ENCODE results near the gene SCYL2.
"Not testable (repeated sequence)": the region's sequence is repeated elsewhere in the genome, so short reads cannot be mapped to it uniquely, and the experiment has no call there.

SCYL2 gene

DNA sequence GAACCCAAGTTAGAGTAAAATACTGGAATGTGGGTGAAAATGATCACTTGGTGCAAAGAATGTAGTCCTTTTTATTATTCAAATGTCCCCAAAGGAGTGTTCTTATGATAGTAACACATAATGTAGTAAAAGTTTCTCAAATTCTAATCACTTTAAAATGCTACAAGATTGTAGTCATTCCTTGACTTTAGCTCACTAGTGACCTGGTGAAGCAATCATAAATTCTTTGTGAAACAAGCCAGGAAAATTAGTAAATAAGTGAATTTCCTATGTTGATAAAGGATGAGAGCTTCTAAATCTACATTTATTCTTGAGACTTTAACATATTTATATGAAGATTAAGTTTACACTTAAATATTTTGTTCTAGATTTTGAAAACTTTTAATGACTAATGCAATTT, 59.2 kb downstream of the SCYL2 start:
- no peak for DNase-seq
- no peak for TF ChIP-seq GATA1 (IDR thresholded peaks at IDR 0.05; ENCODE audit: low read depth, low read length)
- no peak for TF ChIP-seq POLR2A (IDR thresholded peaks at IDR 0.05; ENCODE audit: low read length)

DNA sequence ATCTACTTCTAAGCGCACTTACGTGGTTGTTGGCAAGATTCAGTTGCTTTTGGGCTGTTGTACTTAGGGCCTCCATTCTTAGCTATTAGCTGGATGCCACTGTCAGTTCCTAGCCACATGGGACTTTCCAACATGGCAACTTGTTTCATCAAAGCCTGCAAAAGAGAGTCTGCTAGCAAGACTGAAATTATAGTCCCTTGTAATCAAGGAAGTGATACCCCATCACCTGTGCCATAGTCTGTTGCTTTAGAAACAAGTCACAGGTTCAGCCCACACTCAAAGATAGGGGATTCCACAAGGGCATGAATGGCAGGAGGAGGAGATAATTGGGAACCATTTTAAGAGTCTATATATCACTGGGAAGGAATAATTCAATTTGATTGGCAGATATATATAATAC, 62.8 kb downstream of the SCYL2 start:
- TF ChIP-seq POLR2A (IDR thresholded peaks at IDR 0.05; ENCODE audit: low read length) (no peak), GATA1 (IDR thresholded peaks at IDR 0.05; ENCODE audit: low read depth, low read length) (no peak)
- DNase-seq, result no peak

DNA sequence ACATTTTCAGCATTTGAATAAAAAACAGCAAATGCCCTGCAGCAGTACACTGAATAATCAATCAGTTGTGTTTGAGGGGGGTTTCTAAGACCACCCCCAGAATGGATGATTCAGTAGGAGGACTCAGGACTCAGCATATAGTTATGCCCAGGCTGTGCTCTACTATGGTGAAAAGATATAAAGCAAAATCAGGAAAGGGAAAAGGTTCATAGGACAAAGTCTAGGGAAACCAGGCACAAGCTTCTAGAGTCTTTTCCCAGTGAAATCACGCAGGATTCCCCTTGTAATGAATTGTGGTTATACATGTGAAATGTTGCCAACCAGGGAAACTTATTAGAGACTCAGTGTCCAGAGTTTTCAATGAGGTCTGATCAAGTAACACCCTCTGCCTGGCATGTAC, 64.9 kb downstream of the SCYL2 start:
- DNase-seq, result no peak
- TF ChIP-seq POLR2A (IDR thresholded peaks at IDR 0.05; ENCODE audit: low read length) (no peak), GATA1 (IDR thresholded peaks at IDR 0.05; ENCODE audit: low read depth, low read length) (no peak)

DNA sequence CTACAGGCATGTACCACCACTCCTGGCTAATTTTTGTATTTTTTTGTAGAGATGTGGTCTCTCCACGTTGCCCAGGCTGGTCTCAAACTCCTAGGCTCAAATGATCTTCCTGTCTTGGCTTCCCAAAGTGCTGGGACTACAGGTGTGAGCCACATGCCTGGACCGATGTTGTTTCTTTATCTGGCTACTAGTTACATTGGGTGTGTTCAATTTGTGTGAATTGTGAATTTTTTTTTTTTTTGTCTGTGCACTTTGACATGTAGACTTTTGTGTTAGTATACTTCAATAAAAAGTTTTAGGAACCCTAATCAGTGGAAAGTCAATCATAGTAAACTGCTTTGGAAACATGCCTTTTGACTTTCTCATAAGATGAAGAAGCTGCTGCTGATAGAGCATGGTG, 65.9 kb downstream of the SCYL2 start:
- no peak for DNase-seq
- TF ChIP-seq GATA1 (IDR thresholded peaks at IDR 0.05; ENCODE audit: low read depth, low read length) (no peak), POLR2A (IDR thresholded peaks at IDR 0.05; ENCODE audit: low read length) (no peak)

GRCh38 chr12:100337299-100337698, 70.3 kb downstream of the SCYL2 start:
- no peak for DNase-seq
- TF ChIP-seq GATA1 (IDR thresholded peaks at IDR 0.05; ENCODE audit: low read depth, low read length) (no peak), POLR2A (IDR thresholded peaks at IDR 0.05; ENCODE audit: low read length) (no peak)

- DNase-seq, result no peak
- TF ChIP-seq POLR2A (IDR thresholded peaks at IDR 0.05; ENCODE audit: low read length) (no peak), GATA1 (IDR thresholded peaks at IDR 0.05; ENCODE audit: low read depth, low read length) (no peak)
These were observed 70.8 kb downstream of the SCYL2 start for GRCh38 chr12:100337727-100338126.

GRCh38 chr12:100339071-100339470, 72.1 kb downstream of the SCYL2 start:
- no peak for TF ChIP-seq POLR2A (IDR thresholded peaks at IDR 0.05; ENCODE audit: low read length)
- no peak for TF ChIP-seq GATA1 (IDR thresholded peaks at IDR 0.05; ENCODE audit: low read depth, low read length)
- no peak for DNase-seq

DNA sequence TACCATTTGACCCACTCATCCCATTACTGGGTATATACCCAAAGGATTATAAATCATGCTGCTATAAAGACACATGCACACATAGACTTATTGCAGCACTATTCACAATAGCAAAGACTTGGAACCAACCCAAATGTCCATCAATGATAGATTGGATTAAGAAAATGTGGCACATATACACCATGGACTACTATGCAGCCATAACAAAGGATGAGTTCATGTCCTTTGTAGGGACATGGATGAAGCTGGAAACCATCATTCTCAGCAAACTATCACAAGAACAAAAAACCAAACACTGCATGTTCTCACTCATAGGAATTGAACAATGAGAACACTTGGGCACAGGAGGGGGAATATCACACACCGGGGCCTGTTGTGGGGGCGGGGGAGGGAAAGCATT, 75.9 kb downstream of the SCYL2 start:
- DNase-seq, result not testable (repeated sequence)

GRCh38 chr12:100344351-100344750, 77.4 kb downstream of the SCYL2 start:
- DNase-seq, result not testable (repeated sequence)

DNA sequence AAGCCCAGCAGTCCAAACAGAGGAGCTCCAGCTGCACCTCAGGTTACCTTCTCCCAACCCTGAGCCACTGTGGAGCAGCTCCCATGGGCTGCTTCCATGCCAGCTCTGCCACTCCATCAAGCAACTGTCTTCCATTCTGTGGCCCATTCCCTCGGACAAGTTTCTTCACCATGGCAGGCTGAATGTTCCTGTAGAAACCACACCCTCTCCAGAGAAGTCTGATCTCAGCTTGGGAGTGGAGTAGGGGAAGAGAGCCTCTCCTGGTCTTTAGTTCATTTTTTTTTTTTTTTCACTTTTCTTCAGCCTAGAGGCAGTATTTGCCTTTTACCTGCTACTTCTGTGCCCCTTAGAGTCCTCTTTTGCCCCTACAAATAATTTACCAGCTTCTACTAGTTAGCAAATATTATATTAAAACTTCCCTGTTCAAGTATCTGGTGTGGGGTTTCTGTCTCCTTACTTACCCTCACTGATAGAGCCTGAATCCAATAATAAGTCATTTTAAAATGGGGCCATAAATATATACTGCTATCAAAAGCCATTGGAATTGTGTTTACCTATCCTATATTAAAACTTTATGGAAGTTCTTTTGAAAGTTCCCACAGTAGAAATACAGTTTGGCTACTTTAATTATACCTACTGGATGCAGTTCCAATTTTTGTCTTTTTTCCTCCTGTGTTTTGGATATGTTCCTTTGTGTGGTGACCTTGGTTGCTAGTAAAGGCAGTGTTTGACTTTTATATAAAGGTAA, 78.2 kb downstream of the SCYL2 start:
- no peak for DNase-seq
- TF ChIP-seq POLR2A (IDR thresholded peaks at IDR 0.05; ENCODE audit: low read length) (no peak), GATA1 (IDR thresholded peaks at IDR 0.05; ENCODE audit: low read depth, low read length) (no peak)

DNA sequence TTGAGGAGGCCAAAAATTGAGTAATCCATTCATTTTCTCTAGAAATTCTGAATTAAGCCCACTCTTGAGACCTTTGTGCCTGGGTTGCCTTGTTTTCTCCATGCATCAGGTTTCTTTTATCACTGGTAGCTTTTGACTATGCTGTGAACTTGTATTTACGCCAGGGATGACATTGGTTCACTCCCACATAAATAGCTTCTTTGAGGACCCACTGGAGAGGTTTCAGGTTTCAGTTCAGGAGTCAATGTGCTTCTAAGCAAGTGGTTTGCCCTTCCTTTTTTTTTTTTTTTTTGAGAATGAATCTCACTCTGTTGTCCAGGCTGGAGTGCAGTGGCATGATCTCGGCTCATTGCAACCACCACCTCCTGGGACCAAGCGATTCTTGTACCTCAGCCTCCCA, 79.7 kb downstream of the SCYL2 start:
- no peak for TF ChIP-seq GATA1 (IDR thresholded peaks at IDR 0.05; ENCODE audit: low read depth, low read length)
- no peak for TF ChIP-seq POLR2A (IDR thresholded peaks at IDR 0.05; ENCODE audit: low read length)
- DNase-seq, result no peak

DNA sequence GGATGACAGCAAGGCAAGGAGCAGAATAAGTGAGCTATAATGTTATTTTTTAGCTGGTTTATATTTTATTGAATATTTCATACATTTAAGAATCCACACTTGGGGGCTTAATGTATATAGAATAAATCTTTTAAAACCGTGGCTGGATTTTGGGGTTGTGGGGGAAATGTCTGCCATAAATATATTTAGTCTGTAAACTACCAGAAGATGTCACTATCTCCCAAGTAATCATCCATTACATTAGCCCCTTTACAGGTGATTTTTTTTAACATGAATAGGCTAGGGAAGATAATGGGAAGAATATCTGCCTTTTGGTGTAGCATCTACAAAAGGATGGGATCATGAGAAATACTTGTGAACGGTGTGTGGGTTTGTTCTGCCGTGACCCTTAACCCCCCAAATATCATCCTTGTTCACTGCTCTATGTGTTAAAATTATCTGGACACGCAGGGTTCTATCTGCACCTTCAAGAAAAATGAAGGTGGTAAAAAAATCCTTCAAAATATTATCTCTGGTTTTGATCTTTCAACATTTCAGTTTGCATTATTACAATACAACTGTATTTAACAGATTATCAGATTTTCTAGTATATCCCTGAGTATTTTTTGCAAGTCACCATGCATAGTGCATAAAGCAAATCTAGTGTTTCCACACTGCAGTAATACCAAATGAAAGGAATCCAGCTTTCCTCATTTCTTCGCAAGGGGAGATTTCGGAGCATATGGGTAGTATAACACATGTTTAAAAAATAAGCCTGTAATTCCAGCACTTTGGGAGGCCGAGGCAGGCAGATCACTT, 81.9 kb downstream of the SCYL2 start:
- DNase-seq, result peak; percentile 20 to 37
- no peak for TF ChIP-seq GATA1 (IDR thresholded peaks at IDR 0.05; ENCODE audit: low read depth, low read length)
- TF ChIP-seq POLR2A (IDR thresholded peaks at IDR 0.05; ENCODE audit: low read length), result no peak

GRCh38 chr12:100356644-100357223, 89.8 kb downstream of the SCYL2 start, which contains the start of gene SLC17A8:
Gene SLC17A8, plus strand, starts transcription at chr12:100357074. Its CDS starts 318 bp downstream, at chr12:100357392.
- no peak for DNase-seq
- no peak for TF ChIP-seq GATA1 (IDR thresholded peaks at IDR 0.05; ENCODE audit: low read depth, low read length)
- no peak for TF ChIP-seq POLR2A (IDR thresholded peaks at IDR 0.05; ENCODE audit: low read length)

- DNase-seq, result no peak
- TF ChIP-seq GATA1 (IDR thresholded peaks at IDR 0.05; ENCODE audit: low read depth, low read length), result no peak
- TF ChIP-seq POLR2A (IDR thresholded peaks at IDR 0.05; ENCODE audit: low read length), result no peak
These were observed 92.3 kb downstream of the SCYL2 start for GRCh38 chr12:100359248-100359647.

- TF ChIP-seq GATA1 (IDR thresholded peaks at IDR 0.05; ENCODE audit: low read depth, low read length) (no peak), POLR2A (IDR thresholded peaks at IDR 0.05; ENCODE audit: low read length) (no peak)
- DNase-seq, result no peak
These were observed 92.8 kb downstream of the SCYL2 start for GRCh38 chr12:100359822-100360221.
